ENCODE data around the gene TOMM40.
"Not testable (repeated sequence)": the region's sequence is repeated elsewhere in the genome, so short reads cannot be mapped to it uniquely, and the experiment has no call there.

Gene TOMM40

GRCh38 chr19:44884566-44884965, 6.5 kb upstream of the TOMM40 start:
- TF ChIP-seq ZFX (IDR thresholded peaks at IDR 0.05; ENCODE audit: borderline replicate concordance): no peak
- TF ChIP-seq, protein P1, sequence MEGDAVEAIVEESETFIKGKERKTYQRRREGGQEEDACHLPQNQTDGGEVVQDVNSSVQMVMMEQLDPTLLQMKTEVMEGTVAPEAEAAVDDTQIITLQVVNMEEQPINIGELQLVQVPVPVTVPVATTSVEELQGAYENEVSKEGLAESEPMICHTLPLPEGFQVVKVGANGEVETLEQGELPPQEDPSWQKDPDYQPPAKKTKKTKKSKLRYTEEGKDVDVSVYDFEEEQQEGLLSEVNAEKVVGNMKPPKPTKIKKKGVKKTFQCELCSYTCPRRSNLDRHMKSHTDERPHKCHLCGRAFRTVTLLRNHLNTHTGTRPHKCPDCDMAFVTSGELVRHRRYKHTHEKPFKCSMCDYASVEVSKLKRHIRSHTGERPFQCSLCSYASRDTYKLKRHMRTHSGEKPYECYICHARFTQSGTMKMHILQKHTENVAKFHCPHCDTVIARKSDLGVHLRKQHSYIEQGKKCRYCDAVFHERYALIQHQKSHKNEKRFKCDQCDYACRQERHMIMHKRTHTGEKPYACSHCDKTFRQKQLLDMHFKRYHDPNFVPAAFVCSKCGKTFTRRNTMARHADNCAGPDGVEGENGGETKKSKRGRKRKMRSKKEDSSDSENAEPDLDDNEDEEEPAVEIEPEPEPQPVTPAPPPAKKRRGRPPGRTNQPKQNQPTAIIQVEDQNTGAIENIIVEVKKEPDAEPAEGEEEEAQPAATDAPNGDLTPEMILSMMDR (IDR thresholded peaks at IDR 0.05): no peak
- H3K27ac ChIP-seq: no peak overlapping the region

DNA sequence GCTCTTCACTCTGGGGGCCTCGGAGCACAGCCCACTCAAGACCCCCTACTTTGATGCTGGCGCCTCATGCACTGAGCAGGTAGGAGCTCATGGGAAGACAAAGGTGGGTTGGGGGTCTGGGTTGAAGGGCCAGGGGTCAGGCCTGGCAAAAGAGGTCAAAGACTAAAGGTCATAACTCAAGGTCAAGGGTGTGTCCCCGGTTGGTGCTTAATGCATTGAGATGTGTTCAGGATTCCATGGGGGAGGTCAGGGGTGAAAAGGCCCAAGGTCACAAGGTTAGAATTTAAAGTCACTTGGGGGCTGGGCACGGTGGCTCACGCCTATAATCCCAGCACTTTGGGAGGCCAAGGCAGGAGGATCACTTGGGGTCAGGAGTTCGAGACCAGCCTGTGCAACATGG, 4.9 kb upstream of the TOMM40 start:
- no peak overlapping the region for H3K27ac ChIP-seq
- TF ChIP-seq, protein P1 (IDR thresholded peaks at IDR 0.05): no peak
- TF ChIP-seq ZFX (IDR thresholded peaks at IDR 0.05; ENCODE audit: borderline replicate concordance): no peak

DNA sequence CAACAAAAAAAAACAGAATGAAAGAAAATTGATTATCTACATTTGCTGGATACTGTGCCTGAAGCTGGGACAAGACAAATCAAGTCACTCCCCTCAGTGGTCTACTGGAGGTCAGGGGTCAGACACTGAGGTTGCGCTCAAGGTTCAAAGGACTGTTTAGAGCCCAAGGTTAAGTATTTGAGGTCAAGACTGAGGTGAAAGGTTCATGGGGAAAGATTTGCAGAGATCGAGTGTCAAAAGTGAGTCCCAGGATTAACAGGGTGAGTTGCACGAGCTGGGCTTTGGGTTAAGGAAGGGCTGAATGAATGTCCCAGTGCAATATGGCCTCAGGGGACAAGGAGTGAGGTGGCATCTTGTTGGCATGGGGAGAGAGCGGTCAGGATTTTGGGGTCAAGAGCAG, 3.4 kb upstream of the TOMM40 start:
- H3K27ac ChIP-seq: no peak overlapping the region
- TF ChIP-seq ZFX (IDR thresholded peaks at IDR 0.05; ENCODE audit: borderline replicate concordance): no peak
- TF ChIP-seq, protein P1 (IDR thresholded peaks at IDR 0.05): no peak

DNA sequence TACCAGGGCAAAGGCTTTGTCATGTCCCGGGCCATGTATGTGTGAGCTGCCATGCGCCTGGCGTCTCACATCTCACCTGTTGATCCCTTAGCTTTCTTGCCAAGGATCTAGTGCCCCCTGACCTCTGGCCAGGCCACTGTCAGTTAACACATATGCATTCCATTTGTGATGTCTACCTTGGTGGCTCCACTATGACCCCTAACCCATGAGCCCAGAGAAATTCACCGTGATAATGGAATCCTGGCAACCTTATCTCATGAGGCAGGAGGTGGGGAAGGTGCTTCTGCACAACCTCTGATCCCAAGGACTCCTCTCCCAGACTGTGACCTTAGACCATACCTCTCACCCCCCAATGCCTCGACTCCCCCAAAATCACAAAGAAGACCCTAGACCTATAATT, 2.7 kb upstream of the TOMM40 start:
- H3K27ac ChIP-seq: not testable (repeated sequence)

DNA sequence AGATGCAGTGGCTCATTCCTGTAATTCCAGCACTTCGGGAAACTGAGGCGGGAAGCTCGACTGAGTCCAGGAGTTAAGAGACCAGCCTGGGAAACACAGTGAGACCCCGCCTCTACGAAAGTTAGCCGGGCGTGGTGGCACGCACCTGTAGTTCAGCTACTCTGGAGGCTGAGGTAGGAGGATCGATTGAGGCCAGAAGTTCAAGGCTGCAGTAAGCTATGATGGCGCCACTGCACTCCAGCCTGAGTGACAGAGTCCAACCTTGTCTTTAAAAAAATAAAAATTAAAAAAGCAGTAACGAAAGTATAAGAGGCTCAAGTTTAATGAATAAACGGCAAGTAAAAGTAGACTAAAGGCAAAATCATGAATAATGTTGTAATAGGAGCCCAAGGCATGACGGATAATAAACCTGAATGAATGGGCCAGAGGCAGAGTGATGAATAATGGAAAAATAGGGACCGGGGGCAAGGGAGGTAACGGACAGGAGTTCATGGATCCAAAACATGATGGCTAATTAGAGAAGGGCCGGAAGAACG, 1.2 kb upstream of the TOMM40 start:
- TF ChIP-seq ZFX (IDR thresholded peaks at IDR 0.05; ENCODE audit: borderline replicate concordance): no peak
- TF ChIP-seq, protein P1 (IDR thresholded peaks at IDR 0.05): no peak; the same call in 1 of the 2 replicates
- H3K27ac ChIP-seq: peak overlapping the region; percentile 95

DNA sequence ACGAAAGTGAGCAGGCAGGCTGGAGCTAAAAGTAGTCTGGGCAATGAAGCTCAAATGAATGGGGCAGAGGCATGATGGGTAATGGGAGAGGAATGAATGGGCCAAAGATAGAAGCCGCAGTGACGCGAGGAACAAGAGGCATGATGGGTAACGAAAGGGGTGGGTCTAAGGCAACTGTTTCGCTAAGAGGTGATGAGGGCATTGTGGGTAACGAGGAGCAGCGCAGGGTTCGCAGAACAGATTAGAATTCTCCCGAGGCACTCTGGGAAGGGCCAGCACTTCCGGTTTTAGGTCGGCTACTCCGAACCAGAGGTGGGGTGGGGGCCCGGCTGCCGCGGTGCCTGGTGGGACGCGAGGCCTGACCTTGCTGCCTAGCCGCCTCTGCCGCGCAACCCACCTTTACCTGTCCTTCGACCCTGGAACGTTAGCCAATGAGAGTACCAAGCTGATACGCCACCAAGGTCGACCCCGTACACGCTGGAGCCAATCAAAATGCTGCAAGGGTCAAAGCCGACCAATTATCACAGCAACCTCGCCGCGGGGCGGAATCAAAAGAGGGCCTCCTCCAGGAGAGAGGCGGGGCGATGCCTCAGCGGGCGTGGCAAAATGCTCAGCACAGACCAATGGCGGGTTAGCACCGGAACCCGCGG, 563 bp upstream of the TOMM40 start:
- peak overlapping the region; percentile 95 for H3K27ac ChIP-seq
- TF ChIP-seq ZFX (IDR thresholded peaks at IDR 0.05; ENCODE audit: borderline replicate concordance): no peak
- TF ChIP-seq, protein P1 (IDR thresholded peaks at IDR 0.05): no peak

- no peak overlapping the region; the same call in 1 of the 2 replicates for H3K27ac ChIP-seq
- no peak for TF ChIP-seq ZFX (IDR thresholded peaks at IDR 0.05; ENCODE audit: borderline replicate concordance)
- TF ChIP-seq, protein P1 (IDR thresholded peaks at IDR 0.05): no peak
Observed at GRCh38 chr19:44892932-44893331, 1.9 kb downstream of the TOMM40 start.

Data from 22Rv1 (cell line).